Endothelial cell of umbilical vein (primary cell): Measurements from ENCODE around the gene NINJ2. TPM values are rescaled to one million over a fixed set of nuclear protein-coding genes. Genes with fewer than 3 reads are reported as not detected.

ENCODE experiments used
- BruUV-seq: library from RNA; stranded (reverse); fragments of 400-500 nt; replicated peaks from 2 replicates; lab custom pipeline; 2021; lab: Mats Ljungman, UMichigan
- CTCF ChIA-PET: fragments of 300-600, 350-600 bp; sonication (Branson Sonifier 250); formaldehyde crosslinking; loops from one replicate; lab custom pipeline; 2021; ENCODE audit warnings: antibody characterized with exemption, inconsistent platforms; lab: Charles Lee
- POLR2A ChIA-PET: fragments of 300-600, 350-600 bp; sonication (Branson Sonifier 250); formaldehyde crosslinking; loops from one replicate; lab custom pipeline; 2021; ENCODE audit warnings: antibody characterized with exemption, inconsistent platforms; lab: Charles Lee
- DNase-seq: peaks from one replicate; pipeline ENCODE4 v3.0.0-alpha.2; 2011; ENCODE audit warnings: low read depth, low spot score
- FAIRE-seq: peaks from 2 replicates; lab custom pipeline; 2011; peaks lifted over from hg19 to GRCh38; lab: Jason Lieb, UNC
- H2AFZ ChIP-seq: 2 replicates; pipeline ENCODE4 v1.6.0; 2012; ENCODE audit warnings: low read depth, low read length, control low read depth, inconsistent platforms
- H3K27ac ChIP-seq: 2 replicates; pipeline ENCODE4 v1.5.1; 2011; ENCODE audit warnings: low read depth, mild to moderate bottlenecking, control low read depth, low read length, moderate library complexity; ENCODE audit not compliant: insufficient read depth
- H3K27me3 ChIP-seq, 2 experiments: 2 replicates each; pipeline versions ENCODE4 v1.6.0 to v1.6.1; 2011; ENCODE audit warnings: low read length in 2 of 2, mixed read lengths in 1 of 2; ENCODE audit not compliant: control insufficient read depth in 2 of 2, insufficient read depth in 2 of 2
- H3K36me3 ChIP-seq, 2 experiments: 2 replicates in 1 of 2; 3 replicates in 1 of 2; pipeline ENCODE4 v1.5.1; 2011; ENCODE audit warnings: low read length in 2 of 2, mild to moderate bottlenecking in 1 of 2, moderate library complexity in 1 of 2; ENCODE audit not compliant: control insufficient read depth in 2 of 2, insufficient read depth in 2 of 2; ENCODE audit errors: extremely low read depth in 1 of 2
- H3K4me1 ChIP-seq: 3 replicates; pipeline ENCODE4 v1.5.1; 2011; ENCODE audit warnings: mild to moderate bottlenecking, low read length; ENCODE audit not compliant: control insufficient read depth, insufficient read depth; ENCODE audit errors: extremely low read depth
- H3K4me2 ChIP-seq: 2 replicates; pipeline ENCODE4 v1.6.1; 2011; ENCODE audit warnings: low read length, control low read depth, mixed read lengths; ENCODE audit not compliant: insufficient read depth
- H3K4me3 ChIP-seq, 3 experiments: fragments of 200-600 bp in 1 of 3; sonication (generic), shearing (Covaris generic) in 1 of 3; replicated peaks in 1 of 3; 2 replicates each; pipeline ENCODE4 v1.5.1; 2011 to 2016; ENCODE audit warnings: control low read depth in 3 of 3, low read length in 3 of 3, mild to moderate bottlenecking in 2 of 3, inconsistent platforms in 1 of 3, low read depth in 1 of 3, moderate library complexity in 1 of 3; ENCODE audit not compliant: insufficient read depth in 1 of 3
- H3K79me2 ChIP-seq: 2 replicates; pipeline ENCODE4 v1.6.0; 2012; ENCODE audit warnings: low read length, inconsistent platforms; ENCODE audit not compliant: control insufficient read depth, insufficient read depth
- H3K9ac ChIP-seq: replicated peaks from 2 replicates; pipeline ENCODE3; 2011; ENCODE audit warnings: low read length, control low read depth; ENCODE audit not compliant: insufficient read depth; ENCODE audit errors: extremely low read depth
- H3K9me1 ChIP-seq: replicated peaks from 3 replicates; pipeline ENCODE4 v1.6.0; 2011; ENCODE audit warnings: mild to moderate bottlenecking, low read length; ENCODE audit not compliant: control insufficient read depth, insufficient read depth; ENCODE audit errors: extremely low read depth
- H3K9me3 ChIP-seq: replicated peaks from 2 replicates; pipeline ENCODE4 v1.5.1; 2012; ENCODE audit warnings: low read length, inconsistent platforms; ENCODE audit not compliant: control insufficient read depth, insufficient read depth
- H4K20me1 ChIP-seq: replicated peaks from 2 replicates; pipeline ENCODE3; 2011; ENCODE audit warnings: mild to moderate bottlenecking, low read length; ENCODE audit not compliant: control insufficient read depth, insufficient read depth; ENCODE audit errors: extremely low read depth
- EZH2 ChIP-seq: IDR thresholded peaks from 2 replicates; pipeline ENCODE4 v1.6.1; 2012; ENCODE audit warnings: borderline replicate concordance, low read depth, mild to moderate bottlenecking, moderate library complexity, low read length, inconsistent platforms; ENCODE audit not compliant: severe bottlenecking
- FOS ChIP-seq: IDR thresholded peaks from 2 replicates; pipeline ENCODE4 v1.6.1; 2011; ENCODE audit warnings: mild to moderate bottlenecking, low read length, moderate library complexity, borderline replicate concordance; ENCODE audit not compliant: insufficient read depth
- GATA2 ChIP-seq: IDR thresholded peaks from 2 replicates; pipeline ENCODE4 v1.7.0; 2011; ENCODE audit warnings: low read depth, mild to moderate bottlenecking, moderate library complexity, mixed read lengths, low read length; ENCODE audit not compliant: insufficient read length, insufficient read depth
- JUN ChIP-seq: IDR thresholded peaks from 2 replicates; pipeline ENCODE4 v1.6.1; 2011; ENCODE audit warnings: borderline replicate concordance, low read depth; ENCODE audit not compliant: insufficient read length, insufficient read depth
- MYC ChIP-seq: IDR thresholded peaks from one replicate; pipeline ENCODE4 v1.6.1; 2011; ENCODE audit warnings: mild to moderate bottlenecking, low read depth, low read length
- POLR2A ChIP-seq: IDR thresholded peaks from 2 replicates; pipeline ENCODE4 v1.6.1; 2012; ENCODE audit warnings: low read depth, mild to moderate bottlenecking, control low read depth, low read length
- POLR2AphosphoS5 ChIP-seq: IDR thresholded peaks from 2 replicates; pipeline ENCODE4 v1.6.1; 2012; ENCODE audit warnings: low read depth, mild to moderate bottlenecking, control low read depth, low read length, moderate library complexity; ENCODE audit not compliant: insufficient read depth
- dilution Hi-C: fragments of 300-500 bp; cut with MboI; formaldehyde crosslinking; loops from one replicate; pipeline ENCODE4 v1.15.0; 2019; ENCODE audit warnings: low sequenced_read_pairs; ENCODE audit not compliant: extremely low pct_ligation_motif_present
- intact Hi-C: fragments of 100-400 bp; cut with micrococcal nuclease; formaldehyde crosslinking; loops from one replicate; pipeline ENCODE4 v1.10.0; 2022
- polyA plus RNA-seq, 4 experiments: library from polyadenylated mRNA; depleted of rRNA in 3 of 4; stranded (reverse) in 3 of 4; unstranded in 1 of 4; fragments of >200 nt; gene quantifications; 2 replicates each; pipeline versions ENCODE4 v1.2.1 to v1.2.3, GENCODE V29; 2011 to 2012; ENCODE audit warnings: missing spikeins in 1 of 4
- total RNA-seq: library from RNA; stranded (reverse); gene quantifications from 2 replicates; pipeline ENCODE4 v1.2.3, GENCODE V29; 2021
- TF ChIP-seq, protein P1 (sequence below), 2 donors: IDR thresholded peaks; 1 replicate in 1 of 2; 2 replicates in 1 of 2; pipeline ENCODE4 v1.5.1; 2011; ENCODE audit warnings: low read length in 2 of 2, mild to moderate bottlenecking in 2 of 2, moderate library complexity in 2 of 2, control low read depth in 1 of 2, inconsistent platforms in 1 of 2, low read depth in 1 of 2; ENCODE audit not compliant: insufficient read depth in 1 of 2; ENCODE audit errors: extremely low read depth in 1 of 2
- TF ChIP-seq, protein P2 (sequence below): IDR thresholded peaks from 2 replicates; pipeline ENCODE4 v1.6.1; 2011; ENCODE audit not compliant: insufficient read depth, insufficient read length

Gene NINJ2
- total and polyA plus RNA-seq, 2 donors (not counting 3 experiments of a cell fraction or from before 2014, with no cell fraction given): 0.75 to 4.4 TPM

DNA sequence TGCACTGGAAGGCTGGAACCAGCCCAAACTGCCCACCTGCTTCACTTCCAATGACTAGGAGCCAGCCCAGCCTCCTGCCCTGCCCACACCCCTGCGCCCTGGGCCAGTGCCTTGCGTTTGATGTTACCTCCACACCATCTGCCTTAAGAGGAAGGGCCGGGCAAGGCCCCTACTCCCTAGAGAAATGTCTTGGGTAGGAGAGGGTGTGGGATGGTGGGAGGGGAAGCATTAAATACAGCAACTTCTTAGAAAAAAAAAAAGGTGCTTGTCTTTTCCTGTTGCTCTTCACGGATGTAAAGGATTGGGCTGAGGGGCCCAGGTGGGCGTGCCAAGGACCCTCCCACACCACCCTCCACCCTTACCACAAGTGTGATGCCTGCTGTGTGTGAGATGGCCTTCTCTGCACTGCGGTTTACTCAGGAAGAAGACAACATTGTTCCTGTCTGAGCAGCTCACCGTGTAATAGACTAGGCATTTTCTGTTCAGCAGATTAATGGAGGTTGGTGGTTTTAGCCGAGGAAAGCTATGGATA lies 99.9 kb downstream of the NINJ2 start:
- H3K4me3 ChIP-seq: no peak overlapping the region
- no peaks in the 10 kb centered on the region for H3K79me2 ChIP-seq
- ChIA-PET CTCF (interaction anchor here (1.4 kb wide), 1 partner anchor 530 kb away, joined by 5 read pairs; no protein-coding TSS in a partner anchor), POLR2A (no interaction called here)
- dilution Hi-C loops (no loop called here), intact Hi-C loops (no loop called here)
- H3K4me2 ChIP-seq: no peak overlapping the region
- H3K4me1 ChIP-seq: no peaks in the 10 kb centered on the region
- H3K9me3 ChIP-seq: no peaks in the 10 kb centered on the region
- no peak overlapping the region for H3K9ac ChIP-seq
- H3K9me1 ChIP-seq: no peaks in the 10 kb centered on the region
- H3K27me3 ChIP-seq: peaks cover 3 to 11% of the 10 kb centered on the region in 2 experiments
- H4K20me1 ChIP-seq: no peaks in the 10 kb centered on the region
- no TSS peak for BruUV-seq
- no peak overlapping the region for H3K27ac ChIP-seq
- DNase-seq (no peak), FAIRE-seq (no peak)
- TF ChIP-seq POLR2AphosphoS5 (no peak), FOS (no peak), GATA2 (no peak), EZH2 (no peak), MYC (no peak), JUN (no peak), POLR2A (no peak)
- TF ChIP-seq, protein P1, sequence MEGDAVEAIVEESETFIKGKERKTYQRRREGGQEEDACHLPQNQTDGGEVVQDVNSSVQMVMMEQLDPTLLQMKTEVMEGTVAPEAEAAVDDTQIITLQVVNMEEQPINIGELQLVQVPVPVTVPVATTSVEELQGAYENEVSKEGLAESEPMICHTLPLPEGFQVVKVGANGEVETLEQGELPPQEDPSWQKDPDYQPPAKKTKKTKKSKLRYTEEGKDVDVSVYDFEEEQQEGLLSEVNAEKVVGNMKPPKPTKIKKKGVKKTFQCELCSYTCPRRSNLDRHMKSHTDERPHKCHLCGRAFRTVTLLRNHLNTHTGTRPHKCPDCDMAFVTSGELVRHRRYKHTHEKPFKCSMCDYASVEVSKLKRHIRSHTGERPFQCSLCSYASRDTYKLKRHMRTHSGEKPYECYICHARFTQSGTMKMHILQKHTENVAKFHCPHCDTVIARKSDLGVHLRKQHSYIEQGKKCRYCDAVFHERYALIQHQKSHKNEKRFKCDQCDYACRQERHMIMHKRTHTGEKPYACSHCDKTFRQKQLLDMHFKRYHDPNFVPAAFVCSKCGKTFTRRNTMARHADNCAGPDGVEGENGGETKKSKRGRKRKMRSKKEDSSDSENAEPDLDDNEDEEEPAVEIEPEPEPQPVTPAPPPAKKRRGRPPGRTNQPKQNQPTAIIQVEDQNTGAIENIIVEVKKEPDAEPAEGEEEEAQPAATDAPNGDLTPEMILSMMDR (IDR thresholded peaks at IDR 0.05; ENCODE audit: extremely low read depth in 1 of 2, insufficient read depth in 1 of 2, low read depth in 1 of 2, low read length in 2 of 2): no peak
- TF ChIP-seq, protein P2, sequence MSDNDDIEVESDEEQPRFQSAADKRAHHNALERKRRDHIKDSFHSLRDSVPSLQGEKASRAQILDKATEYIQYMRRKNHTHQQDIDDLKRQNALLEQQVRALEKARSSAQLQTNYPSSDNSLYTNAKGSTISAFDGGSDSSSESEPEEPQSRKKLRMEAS: no peak
- no peak overlapping the region for H2AFZ ChIP-seq
- H3K36me3 ChIP-seq: no peaks in the 10 kb centered on the region
